ENCODE data around the gene DYDC2. TPM values are rescaled to one million over a fixed set of nuclear protein-coding genes. Genes with fewer than 3 reads are reported as not detected.

DYDC2 gene
- total and polyA plus RNA-seq, 7 donors, result not detected

DNA sequence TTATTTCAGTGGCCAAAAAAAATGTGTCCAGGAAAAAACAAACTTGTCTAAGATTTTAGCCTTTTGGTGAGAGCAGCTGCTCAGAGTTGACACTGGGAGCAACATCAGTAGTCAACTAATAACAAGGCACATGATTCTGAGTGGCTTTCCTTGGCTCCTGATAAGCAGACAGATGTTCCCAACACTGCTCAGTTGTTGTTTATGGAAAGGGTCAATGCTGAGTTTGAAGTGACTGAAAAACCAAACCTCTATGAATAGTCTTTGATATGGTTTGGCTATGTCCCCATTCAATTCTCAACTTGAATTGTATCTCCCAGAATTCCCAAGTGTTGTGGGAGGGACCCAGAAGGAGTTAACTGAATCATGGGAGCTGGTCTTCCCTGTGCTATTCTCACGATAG lies 12.3 kb upstream of the DYDC2 start:
- Histone ChIP-seq H3K27me3 (ENCODE audit: insufficient read depth in 3 of 3, low read length in 2 of 3) (no peaks in the 10 kb centered on the region), H3K9me3 (no peaks in the 10 kb centered on the region), H3K36me3 (ENCODE audit: insufficient read depth in 1 of 2, low read depth in 1 of 2) (no peaks in the 10 kb centered on the region), H3K4me1 (no peaks in the 10 kb centered on the region), H3K27ac (no peak overlapping the region), H3K4me3 (no peak overlapping the region)
- no peak for ATAC-seq
- TF ChIP-seq, protein P1, sequence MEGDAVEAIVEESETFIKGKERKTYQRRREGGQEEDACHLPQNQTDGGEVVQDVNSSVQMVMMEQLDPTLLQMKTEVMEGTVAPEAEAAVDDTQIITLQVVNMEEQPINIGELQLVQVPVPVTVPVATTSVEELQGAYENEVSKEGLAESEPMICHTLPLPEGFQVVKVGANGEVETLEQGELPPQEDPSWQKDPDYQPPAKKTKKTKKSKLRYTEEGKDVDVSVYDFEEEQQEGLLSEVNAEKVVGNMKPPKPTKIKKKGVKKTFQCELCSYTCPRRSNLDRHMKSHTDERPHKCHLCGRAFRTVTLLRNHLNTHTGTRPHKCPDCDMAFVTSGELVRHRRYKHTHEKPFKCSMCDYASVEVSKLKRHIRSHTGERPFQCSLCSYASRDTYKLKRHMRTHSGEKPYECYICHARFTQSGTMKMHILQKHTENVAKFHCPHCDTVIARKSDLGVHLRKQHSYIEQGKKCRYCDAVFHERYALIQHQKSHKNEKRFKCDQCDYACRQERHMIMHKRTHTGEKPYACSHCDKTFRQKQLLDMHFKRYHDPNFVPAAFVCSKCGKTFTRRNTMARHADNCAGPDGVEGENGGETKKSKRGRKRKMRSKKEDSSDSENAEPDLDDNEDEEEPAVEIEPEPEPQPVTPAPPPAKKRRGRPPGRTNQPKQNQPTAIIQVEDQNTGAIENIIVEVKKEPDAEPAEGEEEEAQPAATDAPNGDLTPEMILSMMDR (IDR thresholded peaks at IDR 0.05), result no peak
- no peak for DNase-seq
- 38 to 62% (median 57%) methylated on average over 1 of the region's 1 CpG for WGBS, 3 donors
- intact Hi-C loops (cut with DNase I), result no loop called here

GRCh38 chr10:80344912-80345311 lies 11.7 kb upstream of the DYDC2 start:
- Histone ChIP-seq H3K36me3 (ENCODE audit: insufficient read depth in 1 of 2, low read depth in 1 of 2) (no peaks in the 10 kb centered on the region), H3K9me3 (no peaks in the 10 kb centered on the region), H3K4me3 (no peak overlapping the region), H3K4me1 (no peaks in the 10 kb centered on the region), H3K27ac (no peak overlapping the region), H3K27me3 (ENCODE audit: insufficient read depth in 3 of 3, low read length in 2 of 3) (no peaks in the 10 kb centered on the region)
- ATAC-seq (no peak), DNase-seq (no peak)
- TF ChIP-seq, protein P1 (IDR thresholded peaks at IDR 0.05), result no peak
- WGBS, 3 donors, result 48 to 61% (median 52%) methylated on average over 2 of the region's 2 CpGs
- intact Hi-C loops (cut with DNase I), result no loop called here

- H3K4me3 ChIP-seq, result no peak overlapping the region
- no peak overlapping the region for H3K27ac ChIP-seq
- no peaks in the 10 kb centered on the region for H3K4me1 ChIP-seq
- H3K36me3 ChIP-seq (ENCODE audit: insufficient read depth in 1 of 2, low read depth in 1 of 2), result no peaks in the 10 kb centered on the region
- WGBS, 3 donors, result 77 to 81% (median 80%) methylated on average over 3 of the region's 3 CpGs
- intact Hi-C loops (cut with DNase I), result no loop called here
- DNase-seq (no peak), ATAC-seq (no peak)
- peaks cover 0 to 19% (median 0%) of the 10 kb centered on the region in 3 donors for H3K27me3 ChIP-seq (ENCODE audit: insufficient read depth in 3 of 3, low read length in 2 of 3)
- no peaks in the 10 kb centered on the region for H3K9me3 ChIP-seq
- TF ChIP-seq, protein P1 (IDR thresholded peaks at IDR 0.05), result no peak
Observed at GRCh38 chr10:80350251-80350650, 6.3 kb upstream of the DYDC2 start.

DNA sequence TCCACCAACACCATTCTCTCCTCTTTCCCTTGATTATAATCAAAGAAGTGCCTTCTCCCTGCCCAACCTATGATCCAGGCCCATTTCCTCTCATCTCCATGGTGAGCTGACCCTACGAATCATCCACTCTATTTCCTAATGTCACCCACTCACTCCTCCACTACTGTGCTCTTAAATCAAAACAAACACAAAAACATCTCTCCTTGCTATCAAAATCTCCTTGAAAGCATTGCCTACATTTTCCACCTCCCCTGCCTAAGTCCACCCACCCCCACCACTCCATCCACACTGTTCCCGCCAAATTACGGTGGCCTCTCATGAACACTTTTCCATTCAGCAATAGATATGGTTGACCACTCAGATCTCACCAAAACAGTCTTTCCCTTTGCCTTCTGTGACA lies 5.4 kb upstream of the DYDC2 start:
- ATAC-seq (no peak), DNase-seq (no peak)
- intact Hi-C loops (cut with DNase I), result no loop called here
- H3K4me1 ChIP-seq, result peaks cover under 1% of the 10 kb centered on the region
- no peak overlapping the region for H3K4me3 ChIP-seq
- peaks cover 0 to 29% (median under 1%) of the 10 kb centered on the region in 3 donors for H3K27me3 ChIP-seq (ENCODE audit: insufficient read depth in 3 of 3, low read length in 2 of 3)
- H3K27ac ChIP-seq, result no peak overlapping the region
- 93 to 96% (median 93%) methylated on average over 3 of the region's 3 CpGs for whole genome bisulfite sequencing, 3 donors
- no peaks in the 10 kb centered on the region for H3K36me3 ChIP-seq (ENCODE audit: insufficient read depth in 1 of 2, low read depth in 1 of 2)
- H3K9me3 ChIP-seq, result no peaks in the 10 kb centered on the region
- TF ChIP-seq, protein P1 (IDR thresholded peaks at IDR 0.05), result no peak
